Activated CD8-positive, alpha-beta memory T cell treated with anti-CD3 and anti-CD28 coated beads for 24 hours (primary cell): ENCODE results near the gene B3GAT1.

Experiments used
- DNase-seq: peaks from one replicate; pipeline ENCODE4 v3.0.0-alpha.2; 2020

B3GAT1 gene

GRCh38 chr11:134371436-134372185, 40.4 kb downstream of the B3GAT1 start:
- no peak for DNase-seq

- no peak for DNase-seq
Measured at GRCh38 chr11:134370526-134371435, 41.3 kb downstream of the B3GAT1 start.

DNA sequence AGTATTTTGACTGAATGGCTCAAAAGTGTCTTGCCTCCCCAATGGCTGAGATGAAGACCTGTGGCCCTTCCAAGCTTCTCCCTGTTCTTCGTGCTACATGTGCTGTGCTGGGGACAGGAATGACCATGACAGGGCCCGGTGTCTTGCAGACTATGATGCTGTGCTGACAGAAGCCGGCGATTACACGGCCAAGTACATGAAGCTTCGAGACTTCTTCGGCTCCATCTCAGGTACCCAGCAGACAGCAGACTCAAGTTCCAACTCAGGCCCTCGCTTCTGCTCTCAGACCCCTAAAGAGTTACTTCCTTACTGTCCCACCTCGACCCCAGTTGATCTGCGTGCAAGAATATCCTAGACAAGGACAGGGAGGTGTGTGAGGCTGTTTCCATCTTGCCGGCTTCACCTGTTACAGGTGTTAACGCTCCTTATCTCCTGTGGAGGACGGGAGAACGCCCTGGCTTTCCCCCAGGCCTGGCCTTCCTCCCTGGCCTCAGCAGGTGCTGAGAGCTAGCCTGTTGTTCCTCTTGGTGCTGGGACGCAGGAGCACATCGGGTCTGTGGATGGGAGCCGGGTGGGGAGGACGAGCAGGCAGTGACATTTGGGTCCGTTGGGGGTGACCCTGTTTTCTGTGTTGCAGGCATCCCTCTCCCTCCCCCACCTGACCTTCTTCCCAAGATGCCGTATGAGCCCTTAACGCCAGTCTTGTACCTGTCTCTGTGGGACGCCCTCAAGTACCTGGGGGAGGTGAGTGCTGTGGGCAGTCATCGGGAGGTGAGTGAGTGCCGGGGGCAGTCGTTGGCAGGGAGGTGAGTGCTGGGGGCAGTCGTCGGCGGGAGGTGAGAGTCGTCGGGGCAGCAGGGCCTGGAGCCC, 42.2 kb downstream of the B3GAT1 start:
- DNase-seq, result no peak

GRCh38 chr11:134367781-134368180, 44.3 kb downstream of the B3GAT1 start:
- DNase-seq, result no peak

GRCh38 chr11:134366254-134366653, 45.8 kb downstream of the B3GAT1 start:
- no peak for DNase-seq

- DNase-seq, result no peak
Measured at GRCh38 chr11:134365011-134365925, 46.8 kb downstream of the B3GAT1 start.

GRCh38 chr11:134364261-134364660, 47.8 kb downstream of the B3GAT1 start:
- DNase-seq, result no peak

GRCh38 chr11:134363592-134363991, 48.5 kb downstream of the B3GAT1 start:
- DNase-seq, result no peak

DNA sequence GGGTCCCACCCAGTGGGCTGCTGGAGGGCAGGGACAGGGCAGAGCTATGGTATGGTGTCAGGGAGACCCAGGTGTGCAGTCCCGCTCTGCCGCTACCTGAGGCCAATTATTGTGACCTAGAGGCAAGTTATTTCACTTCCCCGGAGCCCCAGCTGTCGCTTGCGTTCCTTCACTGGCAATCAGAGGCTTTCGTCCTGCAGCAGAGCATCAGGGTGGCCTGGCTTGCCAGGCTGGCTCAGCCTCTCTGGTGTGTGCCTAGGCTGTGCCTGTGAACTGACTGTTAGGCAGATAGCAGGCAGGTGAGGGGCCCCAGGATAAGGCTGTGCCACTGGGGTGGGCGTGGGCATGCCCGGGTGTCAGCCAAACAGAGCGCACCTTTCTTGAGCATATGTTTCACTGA, 48.9 kb downstream of the B3GAT1 start:
- DNase-seq, result no peak

DNA sequence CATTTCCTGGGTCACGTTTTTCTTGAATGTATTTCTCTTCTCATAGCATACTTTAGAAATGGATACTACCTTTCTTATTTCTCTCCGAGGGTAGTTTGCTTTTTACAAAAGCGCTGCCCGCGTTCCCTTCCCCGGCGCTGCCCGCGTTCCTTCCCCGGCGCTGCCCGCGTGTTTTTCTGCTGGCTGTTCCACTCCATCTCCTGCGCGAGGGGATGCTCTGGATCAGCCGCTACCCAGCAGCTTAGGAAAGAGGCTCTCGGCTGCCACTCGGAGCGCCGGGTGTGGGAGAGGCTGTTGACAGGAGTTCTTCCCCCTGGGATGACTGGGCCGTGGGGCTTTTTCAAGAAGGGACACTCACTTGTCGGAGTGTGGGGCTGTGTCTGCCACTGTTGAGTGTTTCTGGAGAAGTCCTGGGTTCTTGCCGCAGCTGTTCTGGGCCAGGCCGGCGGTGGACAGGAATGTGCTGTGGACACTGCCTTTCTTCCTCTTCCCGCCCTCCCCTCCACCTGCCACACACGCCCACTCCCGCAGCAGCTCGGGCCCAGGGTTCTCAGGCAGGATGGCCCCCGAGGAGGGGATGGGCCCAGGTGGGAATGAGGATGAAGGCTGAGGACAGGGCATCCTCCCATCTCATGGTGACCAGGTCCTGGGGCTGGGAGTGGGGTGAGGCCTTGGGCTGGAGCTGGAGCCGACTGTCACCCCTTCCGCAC, 49.7 kb downstream of the B3GAT1 start:
- no peak for DNase-seq

GRCh38 chr11:134361661-134362060, 50.4 kb downstream of the B3GAT1 start:
- no peak for DNase-seq

GRCh38 chr11:134360050-134360835, 51.8 kb downstream of the B3GAT1 start:
- DNase-seq, result peak; percentile 88

DNA sequence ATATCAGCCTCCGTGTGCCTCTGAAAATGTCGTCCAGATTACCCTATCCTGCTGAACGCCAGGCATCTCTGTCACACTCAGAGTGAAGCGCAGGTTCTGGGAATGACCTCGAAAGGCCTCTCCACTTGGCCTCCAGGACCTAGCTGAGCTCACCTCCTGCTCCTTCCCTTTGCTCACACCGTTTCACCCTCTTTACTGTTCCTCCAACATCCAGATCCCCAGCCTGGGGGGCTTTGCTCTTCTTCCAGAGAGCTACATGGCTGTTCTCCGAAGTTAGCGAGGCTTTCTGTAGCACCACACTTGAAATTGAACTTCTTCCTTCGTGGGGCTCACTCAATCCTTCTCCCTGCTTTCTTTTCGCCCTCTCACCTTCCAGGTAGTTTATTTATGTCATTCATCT, 52.4 kb downstream of the B3GAT1 start:
- DNase-seq, result no peak

- DNase-seq, result no peak
Measured at GRCh38 chr11:134358856-134359490, 53.1 kb downstream of the B3GAT1 start.

- no peak for DNase-seq
Measured at GRCh38 chr11:134358165-134358855, 53.7 kb downstream of the B3GAT1 start.

GRCh38 chr11:134357545-134357839, 54.5 kb downstream of the B3GAT1 start:
- no peak for DNase-seq

DNA sequence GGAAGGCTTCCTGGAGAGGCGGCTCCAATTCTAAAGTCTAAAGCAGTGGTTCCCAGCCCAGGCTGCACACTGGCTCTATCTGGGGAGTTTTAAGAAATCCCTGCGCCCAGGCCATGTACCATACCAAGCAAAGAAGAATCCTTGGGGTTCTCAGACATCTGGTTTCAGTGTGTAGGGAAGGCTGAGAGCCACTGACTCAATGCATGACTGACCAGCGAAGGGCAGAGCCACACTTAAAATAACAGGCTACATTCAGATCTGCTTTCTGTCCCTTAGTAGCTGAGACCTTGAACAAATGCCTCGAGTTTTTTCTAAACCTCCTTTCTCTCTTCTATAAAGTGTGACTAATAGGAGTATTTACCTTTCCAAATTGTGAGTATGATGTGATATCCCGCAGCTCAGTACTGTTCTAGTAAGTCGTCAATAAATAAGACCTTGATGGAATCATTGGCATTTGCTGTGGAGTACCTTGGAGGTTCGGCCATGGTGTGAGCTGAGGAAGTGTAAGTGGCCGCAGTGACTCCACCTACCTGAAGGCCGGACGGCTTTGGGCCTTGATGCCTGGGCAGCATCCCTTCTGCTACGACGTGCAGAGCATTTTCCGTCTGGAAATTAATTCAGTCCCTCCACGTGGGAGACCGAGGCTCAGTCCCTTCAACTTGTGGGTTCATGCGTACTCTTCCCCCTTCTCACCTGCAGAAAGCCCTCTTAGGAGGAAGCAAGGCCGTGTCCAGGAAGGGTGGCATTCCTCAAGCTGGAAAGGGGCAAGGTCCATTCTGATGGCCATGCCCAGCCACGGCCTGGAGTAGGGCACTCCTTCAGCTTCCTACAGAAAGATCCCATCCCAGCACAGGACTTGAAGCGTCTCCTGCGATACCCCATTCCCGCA, 55.1 kb downstream of the B3GAT1 start:
- DNase-seq, result no peak

DNA sequence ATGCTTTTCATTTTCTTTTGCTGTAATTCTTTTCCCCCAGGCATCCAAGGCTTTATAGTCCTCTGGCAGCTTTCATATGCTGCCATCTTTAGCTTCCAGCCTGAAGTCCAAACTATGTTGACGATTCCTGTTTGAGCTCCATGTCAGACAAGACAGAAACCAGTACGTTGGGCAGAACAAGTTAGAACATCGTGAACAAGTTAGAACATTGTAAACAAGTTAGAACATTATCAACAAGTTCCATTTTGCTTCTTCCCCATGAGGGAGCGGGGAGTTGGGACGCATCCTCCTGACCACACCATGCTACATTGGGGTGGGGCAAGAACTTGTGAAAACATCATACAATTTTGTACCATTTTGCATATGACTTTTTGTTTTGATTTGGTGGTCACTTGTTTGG, 56.4 kb downstream of the B3GAT1 start:
- DNase-seq, result no peak
